ENCODE measurements around the gene ACKR4.
"Not testable (repeated sequence)": the region's sequence is repeated elsewhere in the genome, so short reads cannot be mapped to it uniquely, and the experiment has no call there.

ACKR4 gene

DNA sequence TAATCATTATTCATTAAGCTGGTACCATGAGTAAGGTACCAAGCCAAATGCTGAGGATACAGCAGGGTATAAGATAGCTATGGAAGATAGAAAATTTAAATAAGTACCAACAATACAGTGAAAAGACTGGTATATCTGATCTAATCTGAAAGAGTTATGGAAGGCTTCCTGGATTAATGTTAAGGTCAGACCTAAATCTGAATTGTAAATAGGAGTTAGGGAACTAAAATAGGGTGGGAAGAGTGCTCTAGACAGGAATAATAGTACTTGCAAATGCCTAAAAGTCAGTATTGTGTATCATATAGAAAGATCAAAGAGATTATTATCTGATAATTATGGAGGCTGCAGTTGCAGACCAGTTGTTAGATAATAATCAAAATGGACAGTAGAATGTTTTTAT, 2.6 kb upstream of the ACKR4 start:
- DNase-seq (ENCODE audit: low spot score) = no peak

DNA sequence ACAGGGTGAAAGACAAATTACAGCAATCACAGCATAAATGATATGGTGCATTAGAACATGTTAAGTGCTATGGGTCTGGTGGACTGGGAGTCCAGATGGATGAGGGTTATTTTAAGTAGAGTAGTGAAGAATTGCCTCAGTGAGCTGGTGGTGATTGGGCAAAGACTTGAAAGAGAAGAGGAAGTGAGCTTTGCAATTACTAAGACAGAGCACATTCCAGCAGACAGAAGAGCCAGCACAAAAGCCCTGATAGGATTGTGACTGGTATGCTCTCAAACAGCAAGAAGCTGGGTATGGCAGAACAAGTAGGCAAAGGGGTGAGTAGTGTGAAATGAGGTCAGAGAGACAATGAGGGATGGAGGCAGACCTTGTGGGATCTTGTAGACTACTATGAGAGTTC, 2.1 kb upstream of the ACKR4 start:
- DNase-seq (ENCODE audit: low spot score) = no peak

DNA sequence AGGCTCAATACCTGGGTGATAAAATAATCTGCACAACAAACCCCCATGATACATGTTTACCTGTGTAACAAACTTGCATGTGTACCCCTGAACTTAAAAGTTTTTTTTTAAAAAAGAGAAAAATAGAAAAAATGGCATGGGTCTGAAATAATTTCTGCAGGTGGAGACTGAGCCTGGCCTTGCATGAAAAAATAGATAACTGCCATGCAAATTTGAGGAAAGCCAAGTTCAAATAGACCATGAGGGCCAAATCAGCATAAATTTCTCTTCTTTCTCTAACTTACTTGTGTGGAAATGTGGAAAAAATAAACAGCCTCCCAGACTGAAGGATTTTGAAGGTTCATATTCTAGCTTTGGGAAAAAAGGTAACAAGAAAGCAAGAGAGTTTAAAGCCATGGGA, 744 bp upstream of the ACKR4 start:
- DNase-seq (ENCODE audit: low spot score) = no peak

GRCh38 chr3:132597660-132598059, 590 bp downstream of the ACKR4 start:
- DNase-seq (ENCODE audit: low spot score) = no peak

GRCh38 chr3:132598181-132598580, 1.1 kb downstream of the ACKR4 start:
- DNase-seq (ENCODE audit: low spot score) = no peak

GRCh38 chr3:132600614-132601013, 3.5 kb downstream of the ACKR4 start:
- not testable (repeated sequence) for DNase-seq (ENCODE audit: low spot score)

DNA sequence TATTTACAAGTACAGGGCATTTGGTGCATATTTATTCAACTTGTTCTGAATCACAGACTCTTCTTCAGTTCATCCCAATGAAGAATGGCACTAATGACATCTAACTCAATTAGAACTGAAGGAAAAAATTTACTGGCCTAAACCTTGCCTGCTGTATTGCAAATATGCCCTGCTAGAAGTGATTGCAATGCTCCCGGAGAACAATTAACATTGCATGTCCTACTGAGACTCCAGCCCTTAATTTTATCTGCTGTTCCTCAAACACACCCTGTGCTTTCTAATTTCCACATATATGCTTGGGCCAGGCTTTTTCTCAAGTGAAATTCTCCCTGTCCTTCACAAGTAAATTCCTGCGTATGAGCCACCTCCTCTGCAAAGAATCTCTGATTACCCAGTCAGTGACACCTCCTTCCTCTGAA, 8.3 kb downstream of the ACKR4 start:
- no peak for DNase-seq (ENCODE audit: low spot score)

DNA sequence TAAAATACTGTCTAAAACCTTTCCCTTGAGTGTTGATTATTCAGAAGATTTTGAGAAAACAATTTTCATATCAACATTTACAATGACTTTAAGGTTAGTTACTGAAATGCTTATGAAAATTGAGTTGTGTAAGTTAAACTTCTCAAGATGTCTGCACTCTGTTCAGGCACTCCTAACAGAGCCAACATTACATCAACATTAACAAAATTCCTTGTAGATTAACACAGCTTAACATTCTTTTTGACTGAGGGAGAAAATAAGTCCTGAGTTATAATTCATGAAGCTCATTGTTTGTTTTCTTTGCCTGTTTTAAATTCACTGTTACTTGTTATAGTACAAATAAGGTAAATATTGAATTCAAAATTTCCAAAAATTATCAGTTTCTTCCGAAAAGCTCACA, 9.0 kb downstream of the ACKR4 start:
- DNase-seq (ENCODE audit: low spot score) = no peak

GRCh38 chr3:132606620-132607019, 9.6 kb downstream of the ACKR4 start:
- DNase-seq (ENCODE audit: low spot score) = not testable (repeated sequence)

DNA sequence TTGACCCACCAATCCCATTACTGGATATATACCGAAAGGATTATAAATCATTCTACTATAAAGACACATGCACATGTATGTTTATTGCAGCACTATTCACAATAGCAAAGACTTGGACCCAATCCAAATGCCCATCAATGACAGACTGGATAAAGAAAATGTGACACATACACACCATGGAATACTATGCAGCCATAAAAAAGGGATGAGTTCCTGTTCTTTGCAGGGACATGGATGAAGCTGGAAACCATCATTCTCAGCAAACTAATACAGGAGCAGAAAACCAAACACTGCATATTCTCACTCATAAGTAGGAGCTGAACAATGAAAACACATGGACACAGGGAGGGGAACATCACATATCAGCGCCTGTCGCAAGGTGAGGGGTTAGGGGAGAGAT, 18.2 kb downstream of the ACKR4 start:
- not testable (repeated sequence) for DNase-seq (ENCODE audit: low spot score)

- no peak for DNase-seq (ENCODE audit: low spot score)
Measured at GRCh38 chr3:132615881-132616280, 18.8 kb downstream of the ACKR4 start.

DNA sequence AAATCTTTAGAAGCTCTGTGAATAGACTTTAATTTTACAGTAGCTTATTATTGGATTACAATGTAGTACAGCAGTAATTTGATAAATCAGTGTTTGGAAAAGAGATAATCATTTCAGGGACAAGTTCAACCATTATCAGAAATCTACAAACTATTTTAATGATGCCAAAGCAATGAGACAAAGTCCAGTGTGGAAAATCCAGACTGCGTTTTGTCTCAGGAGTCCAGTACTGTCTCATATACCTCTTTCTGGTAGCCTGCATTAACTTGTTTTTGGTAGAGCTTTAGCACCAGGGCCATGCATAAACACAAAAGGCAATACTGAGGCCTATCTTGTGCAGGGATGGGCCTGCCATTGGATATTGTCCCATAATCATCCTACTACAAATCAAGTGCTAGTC, 19.7 kb downstream of the ACKR4 start:
- no peak for DNase-seq (ENCODE audit: low spot score)

DNA sequence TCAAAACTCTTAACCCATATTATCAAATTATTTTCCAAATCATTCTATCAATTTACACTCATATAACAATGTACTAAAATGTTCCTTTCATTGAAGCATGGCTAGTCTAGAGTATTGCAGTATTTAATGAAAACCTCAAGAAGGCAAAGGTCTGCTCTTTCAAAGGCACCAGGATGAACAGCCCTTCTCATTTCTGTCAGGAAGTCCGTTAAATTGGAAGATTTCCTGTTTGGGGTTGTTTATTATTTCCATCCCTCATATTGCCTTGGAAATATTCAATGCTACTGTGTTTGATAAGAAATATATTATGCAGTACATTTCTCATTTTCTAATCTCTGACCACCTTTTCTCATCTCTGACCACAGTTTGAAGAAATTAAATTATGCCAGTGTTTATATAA, 25.1 kb downstream of the ACKR4 start:
- no peak for DNase-seq (ENCODE audit: low spot score)

DNA sequence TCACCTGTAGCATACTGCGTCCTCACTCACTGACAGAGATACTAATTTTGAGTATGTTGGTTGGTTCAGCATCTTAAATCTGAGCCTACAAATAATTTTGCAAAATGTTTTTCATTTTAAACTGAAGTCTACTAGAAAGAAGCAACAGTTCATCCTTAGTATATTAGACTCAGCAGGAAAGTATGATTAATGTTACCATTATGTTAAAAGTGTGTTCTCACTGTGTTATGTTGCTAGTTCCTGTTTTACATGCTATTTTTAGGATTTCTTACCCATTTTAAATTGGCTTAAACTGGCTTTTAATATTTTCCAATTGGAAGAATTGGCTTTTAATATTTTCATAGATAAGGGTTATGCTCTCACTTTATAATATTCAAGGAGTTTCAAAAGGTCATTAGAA, 25.7 kb downstream of the ACKR4 start:
- no peak for DNase-seq (ENCODE audit: low spot score)

DNA sequence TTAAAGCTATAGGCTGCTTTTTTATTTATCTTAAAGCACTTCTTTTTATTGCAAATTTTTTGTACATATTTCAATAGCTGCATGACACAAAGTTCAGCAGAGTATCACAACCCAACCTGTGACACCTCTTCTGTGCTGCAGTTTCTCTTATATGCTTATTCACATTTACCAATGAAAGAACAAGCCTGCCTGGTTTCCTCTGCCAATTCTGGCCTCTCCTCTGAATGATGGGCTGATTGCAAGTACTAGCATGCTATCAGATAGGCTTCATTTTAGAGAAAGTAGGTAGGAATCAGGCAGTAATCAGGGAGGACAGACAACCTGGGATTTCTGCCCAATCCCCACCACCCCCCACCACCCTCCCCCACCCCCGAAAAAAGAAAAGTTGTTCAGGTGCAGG, 26.6 kb downstream of the ACKR4 start:
- no peak for DNase-seq (ENCODE audit: low spot score)

- no peak for DNase-seq (ENCODE audit: low spot score)
Measured at GRCh38 chr3:132624790-132625189, 27.7 kb downstream of the ACKR4 start.

GRCh38 chr3:132625613-132626012, 28.5 kb downstream of the ACKR4 start:
- no peak for DNase-seq (ENCODE audit: low spot score)

DNA sequence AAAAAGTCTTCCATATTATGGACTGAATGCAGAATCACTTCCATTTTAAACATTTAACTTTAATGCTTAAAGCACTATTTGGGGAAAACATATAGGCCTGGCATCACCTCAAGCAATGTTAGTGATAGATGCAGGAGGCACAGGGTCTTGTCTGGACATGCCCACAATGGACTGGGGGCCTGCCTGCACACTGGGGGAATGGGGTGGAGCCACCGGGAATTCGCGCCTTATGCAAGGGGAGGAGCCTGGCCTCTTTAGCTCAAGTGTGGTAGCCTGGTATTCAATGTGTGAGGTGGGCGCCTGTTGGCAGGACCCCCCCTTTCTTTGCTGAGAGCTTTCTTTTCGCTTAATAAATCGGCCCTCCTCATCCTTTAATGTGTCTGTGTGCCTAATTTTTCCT, 29.9 kb downstream of the ACKR4 start:
- no peak for DNase-seq (ENCODE audit: low spot score)

DNA sequence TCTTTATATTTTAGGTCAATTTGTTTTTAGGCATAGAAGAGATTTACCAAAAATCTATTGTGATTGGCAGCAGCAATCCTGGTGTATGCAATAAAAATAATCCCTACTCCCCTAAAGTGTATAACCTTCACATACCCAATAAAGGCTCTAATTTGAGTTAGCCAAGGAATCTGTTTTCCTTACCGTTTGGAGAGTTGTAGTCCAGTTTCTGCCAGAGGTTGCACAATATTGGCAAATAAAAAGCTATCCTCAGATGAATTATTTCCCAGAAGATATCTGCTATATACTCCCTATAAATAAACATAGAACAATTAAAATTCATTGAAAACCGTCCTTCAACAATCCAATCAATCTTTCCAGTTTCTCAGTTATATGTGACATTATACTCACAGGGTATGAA, 31.1 kb downstream of the ACKR4 start:
- no peak for DNase-seq (ENCODE audit: low spot score)

- DNase-seq (ENCODE audit: low spot score) = no peak
Measured at GRCh38 chr3:132629928-132630327, 32.9 kb downstream of the ACKR4 start.

GRCh38 chr3:132630612-132631011, 33.5 kb downstream of the ACKR4 start:
- no peak for DNase-seq (ENCODE audit: low spot score)

DNA sequence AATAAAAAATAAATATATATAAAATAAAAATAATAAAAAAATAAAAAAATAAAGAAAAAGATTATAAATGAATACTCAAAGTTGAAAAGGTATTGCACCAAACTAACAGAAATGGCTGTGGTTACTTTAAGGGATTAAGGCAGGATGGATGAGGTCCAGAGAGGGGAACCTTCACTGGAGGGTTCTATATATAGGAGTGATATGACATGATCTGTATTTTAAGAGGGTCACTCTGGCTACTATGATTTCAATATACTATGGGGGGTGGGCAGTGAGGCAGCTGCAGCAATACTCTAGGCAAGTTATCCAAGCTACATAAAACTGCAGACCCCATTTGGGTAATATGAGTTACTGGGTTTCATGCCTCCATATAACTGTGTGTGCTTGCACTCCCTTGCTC, 38.0 kb downstream of the ACKR4 start:
- no peak for DNase-seq (ENCODE audit: low spot score)

DNA sequence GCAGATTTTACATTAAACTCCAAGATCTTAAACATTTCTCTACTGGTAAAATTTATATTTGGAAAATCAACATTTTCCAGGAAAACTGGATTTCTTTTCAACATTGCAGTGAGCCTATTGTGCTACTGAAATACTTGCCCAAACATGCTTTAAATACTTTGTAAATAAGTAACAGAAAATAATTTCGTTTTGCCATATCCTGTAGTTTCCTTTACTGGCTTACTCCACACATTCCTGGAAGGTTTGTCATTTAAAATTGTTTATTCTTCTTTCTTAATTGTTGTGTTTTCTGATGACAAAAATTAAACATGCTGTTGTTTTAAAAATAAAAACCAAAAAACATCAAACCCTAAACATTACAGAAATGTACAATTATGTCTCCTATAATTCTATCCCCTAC, 40.5 kb downstream of the ACKR4 start:
- DNase-seq (ENCODE audit: low spot score) = no peak

DNA sequence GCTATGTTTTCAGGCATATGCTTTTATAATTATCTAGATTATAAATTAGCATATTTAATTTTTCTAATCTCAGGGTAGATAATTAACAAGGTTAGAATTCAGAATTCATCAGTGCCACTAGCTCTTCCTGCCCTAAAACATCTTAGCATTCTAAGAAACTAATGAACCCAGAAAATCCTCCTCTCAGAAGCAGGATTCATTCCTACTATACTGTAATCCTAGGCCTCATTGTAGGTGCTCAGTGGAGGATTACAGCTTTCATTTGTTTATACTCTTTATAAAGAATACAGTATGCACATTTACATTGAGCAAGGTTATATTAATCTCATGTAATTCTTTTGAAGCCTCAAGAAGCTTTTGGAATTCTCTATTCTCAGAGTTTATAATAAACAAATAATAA, 41.6 kb downstream of the ACKR4 start:
- DNase-seq (ENCODE audit: low spot score) = no peak

- not testable (repeated sequence) for DNase-seq (ENCODE audit: low spot score)
Measured at GRCh38 chr3:132641427-132641826, 44.4 kb downstream of the ACKR4 start.
